Omental fat pad (tissue), 4 donors: ENCODE measurements around the gene CCR8. TPM values are rescaled to one million over a fixed set of nuclear protein-coding genes. Genes with fewer than 3 reads are reported as not detected.

Experiments
- ATAC-seq: fragments of 150-250 bp; one replicate; pipeline ENCODE4 v1.9.1; 2016; ENCODE audit warnings: mild to moderate bottlenecking, moderate library complexity; ENCODE audit not compliant: low FRiP score
- DNase-seq: peaks from one replicate; pipeline ENCODE4 v3.0.0-alpha.2; 2019; ENCODE audit warnings: low spot score
- CTCF ChIP-seq, 3 donors: fragments of 450-650 bp; IDR thresholded peaks; one replicate each; pipeline ENCODE4 v1.5.1; 2016 to 2017; ENCODE audit warnings: antibody characterized with exemption in 3 of 3, mild to moderate bottlenecking in 3 of 3, moderate library complexity in 2 of 3
- total RNA-seq, 4 donors: library from RNA; depleted of rRNA; stranded (reverse); fragments of >200 nt; gene quantifications; one replicate each; pipeline ENCODE4 v1.1.0, GENCODE V29; 2016

The CCR8 gene
- total RNA-seq, 4 donors from 2014 or later: not detected

GRCh38 chr3:39285332-39285731 is 44.2 kb upstream of the CCR8 start:
- no peak for DNase-seq
- no peak for TF ChIP-seq CTCF (IDR thresholded peaks at IDR 0.05)
- ATAC-seq: no peak

GRCh38 chr3:39286771-39287170 is 42.7 kb upstream of the CCR8 start:
- DNase-seq (no peak), ATAC-seq (no peak)
- no peak for TF ChIP-seq CTCF (IDR thresholded peaks at IDR 0.05)

GRCh38 chr3:39287216-39288164 is 42.0 kb upstream of the CCR8 start:
- ATAC-seq (no peak), DNase-seq (no peak)
- no peak for TF ChIP-seq CTCF (IDR thresholded peaks at IDR 0.05)

- peak; percentile 41 for DNase-seq
- ATAC-seq: peak; percentile 94
- TF ChIP-seq CTCF (IDR thresholded peaks at IDR 0.05): peak in 2 of 3 donors; percentile 63 to 82
Measured at GRCh38 chr3:39288300-39288808, 41.2 kb upstream of the CCR8 start.

GRCh38 chr3:39289107-39289506 is 40.4 kb upstream of the CCR8 start:
- TF ChIP-seq CTCF (IDR thresholded peaks at IDR 0.05): no peak
- no peak for DNase-seq
- ATAC-seq: no peak

- ATAC-seq (no peak), DNase-seq (no peak)
- no peak for TF ChIP-seq CTCF (IDR thresholded peaks at IDR 0.05)
Measured at GRCh38 chr3:39290255-39290654, 39.3 kb upstream of the CCR8 start.

GRCh38 chr3:39291903-39292329 is 37.6 kb upstream of the CCR8 start:
- ATAC-seq (no peak), DNase-seq (peak; percentile 72)
- peak in 2 of 3 donors; percentile 87 to 91 for TF ChIP-seq CTCF (IDR thresholded peaks at IDR 0.05)
